DMS153 treated with DMSO at 0.1 percent for 48 hours (cell line): ENCODE measurements around the gene ADK.
"Not testable (repeated sequence)": the region's sequence is repeated elsewhere in the genome, so short reads cannot be mapped to it uniquely, and the experiment has no call there.

Source experiments
- DNase-seq: peaks from one replicate; lab custom pipeline; 2025; ENCODE audit not compliant: unreplicated experiment; lab: John Stamatoyannopoulos, UW

ADK gene

DNA sequence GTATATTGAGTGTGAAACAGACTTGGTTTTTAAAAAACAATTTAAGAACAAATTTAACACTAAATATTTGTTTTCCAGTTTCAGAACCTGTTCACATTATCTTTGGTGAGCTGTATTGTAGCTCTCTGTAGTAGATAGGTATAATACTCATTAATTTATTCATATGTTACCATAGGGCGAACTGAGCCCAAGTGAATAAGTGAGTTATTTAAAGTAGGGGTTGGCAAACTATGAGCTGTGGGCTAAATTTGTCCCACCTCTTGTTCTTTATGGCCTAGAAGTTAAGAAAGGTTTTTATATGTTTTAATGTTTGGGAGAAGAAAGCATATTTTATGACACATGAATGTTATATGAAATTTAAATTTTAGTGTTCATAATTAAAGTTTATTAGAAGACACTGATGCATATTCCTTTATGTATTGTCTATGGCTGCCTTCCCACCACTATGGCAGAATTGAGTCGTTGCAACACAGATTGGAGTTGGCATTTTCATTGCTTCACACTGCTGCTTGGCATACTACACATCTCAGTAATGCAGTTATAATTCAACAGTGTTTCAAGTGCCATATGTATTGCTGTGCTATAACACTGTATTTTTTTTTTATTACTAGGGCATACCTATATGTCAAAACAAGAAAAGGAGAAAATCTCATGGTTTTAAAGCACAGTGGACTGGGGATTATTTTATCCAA lies 146.5 kb downstream of the ADK start:
- DNase-seq: no peak

DNA sequence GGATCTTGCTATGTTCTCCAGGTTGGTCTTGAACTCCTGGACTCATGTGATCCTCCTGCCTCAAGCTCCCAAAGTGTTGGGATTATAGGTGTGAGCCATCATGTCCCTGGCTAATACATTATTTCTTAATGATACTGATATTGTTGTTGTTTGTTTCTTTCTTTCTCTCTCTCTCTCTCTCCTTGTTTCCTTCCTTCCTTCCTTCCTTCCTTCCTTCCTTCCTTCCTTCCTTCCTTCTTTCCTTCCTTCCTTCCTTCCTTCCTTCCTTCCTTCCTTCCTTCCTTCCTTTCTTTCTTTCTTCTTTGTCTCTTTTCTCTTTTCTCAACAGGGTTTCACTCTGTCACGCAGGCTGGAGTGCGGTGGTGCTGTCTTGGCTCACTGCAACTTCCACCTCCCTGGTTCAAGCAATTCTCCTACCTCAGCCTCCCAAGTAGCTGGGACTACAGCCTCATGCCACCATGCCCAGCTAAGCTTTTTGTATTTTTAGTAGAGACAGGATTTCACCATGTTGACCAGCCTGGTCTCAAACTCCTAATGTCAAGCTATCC lies 149.1 kb downstream of the ADK start:
- not testable (repeated sequence) for DNase-seq

DNA sequence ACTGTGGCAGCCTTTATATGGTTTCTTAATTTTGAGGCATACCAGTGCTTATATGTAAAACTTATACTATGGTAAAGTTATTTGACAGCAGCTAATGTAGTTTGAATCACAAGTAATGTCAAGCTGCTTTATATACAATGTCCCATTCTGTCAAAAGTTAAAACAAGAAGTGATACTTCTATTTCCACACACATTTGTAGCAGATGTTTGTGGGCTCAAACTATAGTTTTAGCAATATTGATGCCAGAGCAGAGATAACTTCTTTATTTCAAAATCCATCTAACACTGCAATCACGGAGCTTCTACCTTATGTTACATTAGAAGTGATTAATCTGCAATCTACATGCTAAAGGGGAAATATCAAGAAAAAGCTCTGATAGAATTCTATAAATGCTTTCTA lies 149.6 kb downstream of the ADK start:
- no peak for DNase-seq

DNA sequence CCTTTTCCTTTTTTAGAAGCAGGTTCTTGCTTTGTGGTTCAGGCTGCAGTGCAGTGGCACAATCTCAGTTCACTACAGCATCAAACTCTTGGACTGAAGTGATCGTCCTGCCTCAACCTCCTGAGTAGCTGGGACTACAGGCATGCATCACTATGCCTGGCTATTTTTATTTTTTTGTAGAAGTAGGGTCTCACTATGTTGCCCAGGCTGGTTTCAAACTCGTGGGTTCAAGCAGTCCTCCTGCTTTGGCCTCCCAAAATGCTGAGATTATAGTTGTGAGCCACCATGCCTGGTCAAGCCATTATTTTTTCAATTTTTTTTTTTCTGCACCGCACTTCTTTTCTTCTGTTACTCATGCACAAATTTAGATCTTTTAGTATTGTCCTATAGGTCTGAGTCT lies 154.7 kb downstream of the ADK start:
- DNase-seq: no peak

DNA sequence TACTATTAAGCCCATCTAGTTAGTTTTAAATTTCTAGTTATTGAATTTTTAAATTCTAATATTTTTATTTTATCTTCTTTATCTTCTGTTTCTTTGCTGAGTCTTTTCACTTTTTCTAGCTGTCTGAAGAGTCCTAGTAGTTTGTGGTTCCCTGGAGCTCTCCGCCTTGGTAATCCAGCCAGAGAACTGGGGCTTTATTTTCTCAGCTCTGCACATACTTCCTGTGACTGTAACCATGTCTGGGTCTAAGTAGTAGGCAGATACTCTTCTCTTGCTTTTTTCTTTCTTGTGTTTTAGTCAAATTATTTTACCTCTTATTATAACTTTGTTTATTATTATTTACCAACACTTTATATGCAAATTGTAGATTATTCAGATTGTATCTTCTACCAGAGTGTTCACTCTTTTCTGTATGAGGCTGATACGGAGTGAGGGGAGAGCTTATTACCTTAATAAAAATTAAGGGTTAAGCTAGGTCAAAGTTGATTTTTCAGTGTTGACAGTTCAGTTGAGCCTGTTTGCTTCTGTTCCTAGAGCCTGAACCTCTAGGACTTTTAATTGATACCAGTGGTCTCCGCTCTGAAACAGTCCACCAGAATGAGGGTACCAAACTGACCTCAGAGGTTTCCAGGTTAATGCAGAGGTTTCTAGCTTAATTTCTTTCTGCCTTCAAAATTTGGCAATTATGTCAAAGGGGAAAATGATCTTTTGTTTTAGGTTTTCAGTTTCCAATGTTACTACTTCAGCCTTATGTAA lies 155.4 kb downstream of the ADK start:
- DNase-seq: no peak

DNA sequence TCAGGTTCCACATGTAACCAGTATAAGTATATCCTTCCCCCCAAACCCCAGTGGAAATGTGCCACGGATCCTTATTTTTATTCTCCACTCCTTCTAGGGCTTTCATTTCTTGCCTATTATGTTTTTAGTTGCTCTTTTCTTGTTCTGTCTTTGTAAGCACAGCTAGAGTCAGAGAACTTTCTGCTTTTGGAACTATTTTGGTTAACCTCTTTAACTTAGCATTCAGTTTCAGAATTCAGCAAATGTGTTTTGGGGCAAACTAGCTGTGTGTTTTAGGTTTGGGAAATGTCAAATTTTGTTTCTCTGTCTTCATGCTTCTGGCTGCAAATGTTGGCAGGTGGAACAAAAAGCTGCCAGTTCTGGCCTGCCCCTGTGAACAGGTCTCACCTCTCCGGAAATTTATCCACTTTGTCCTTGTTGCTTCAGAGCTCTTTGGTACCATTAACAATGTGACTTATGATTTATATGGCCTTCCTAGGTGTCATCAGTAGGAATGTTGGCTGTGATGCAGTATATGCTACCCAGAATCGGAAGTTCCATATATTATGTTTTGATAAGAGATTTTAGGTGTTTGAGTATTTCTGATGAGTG lies 156.1 kb downstream of the ADK start:
- no peak for DNase-seq

DNA sequence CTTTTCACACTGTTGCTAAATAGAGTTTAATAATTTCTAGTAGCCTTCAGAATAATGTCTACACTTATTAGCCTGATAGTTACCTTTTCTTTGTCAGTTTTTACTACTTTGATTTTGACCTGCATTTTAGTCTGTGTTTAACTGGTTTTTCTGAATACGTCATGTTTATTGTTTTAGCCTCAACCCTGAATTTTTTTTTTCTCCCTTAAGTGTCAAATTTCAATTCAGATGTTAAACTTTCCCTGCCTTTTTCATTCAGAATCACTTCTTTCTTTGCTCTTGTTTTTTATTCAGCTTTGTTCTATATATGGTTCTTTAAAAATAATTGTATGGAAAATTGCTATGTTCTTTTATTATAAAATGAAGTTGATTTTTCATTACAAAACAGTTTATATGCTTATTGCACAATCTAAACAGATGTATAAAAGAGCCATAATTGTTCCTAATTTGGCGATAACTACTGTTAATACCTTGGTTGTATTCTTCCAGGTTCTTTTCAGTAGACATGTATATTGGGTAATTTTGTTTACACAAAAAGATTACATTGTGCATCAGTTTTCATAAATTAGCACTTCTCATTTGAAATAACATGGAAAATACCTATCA lies 159.7 kb downstream of the ADK start:
- DNase-seq: no peak

DNA sequence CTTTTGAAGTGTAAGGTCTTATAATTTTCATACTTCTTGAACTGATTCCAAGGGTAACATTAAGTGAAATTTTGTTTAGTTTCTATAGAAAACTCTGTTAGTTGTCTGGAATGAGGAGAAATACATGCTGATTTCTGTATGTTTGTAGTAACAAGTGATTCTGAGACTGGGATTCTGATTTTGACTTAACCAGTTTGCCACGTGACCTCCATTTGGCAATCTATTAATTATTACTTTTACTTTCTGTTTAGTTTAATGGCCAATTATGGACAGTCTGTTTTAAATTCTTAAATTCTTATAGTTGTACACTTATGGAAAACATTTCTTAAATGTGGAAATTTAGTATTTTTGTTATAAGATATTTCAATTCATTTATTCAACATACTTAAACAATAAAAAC lies 163.1 kb downstream of the ADK start:
- DNase-seq: no peak

DNA sequence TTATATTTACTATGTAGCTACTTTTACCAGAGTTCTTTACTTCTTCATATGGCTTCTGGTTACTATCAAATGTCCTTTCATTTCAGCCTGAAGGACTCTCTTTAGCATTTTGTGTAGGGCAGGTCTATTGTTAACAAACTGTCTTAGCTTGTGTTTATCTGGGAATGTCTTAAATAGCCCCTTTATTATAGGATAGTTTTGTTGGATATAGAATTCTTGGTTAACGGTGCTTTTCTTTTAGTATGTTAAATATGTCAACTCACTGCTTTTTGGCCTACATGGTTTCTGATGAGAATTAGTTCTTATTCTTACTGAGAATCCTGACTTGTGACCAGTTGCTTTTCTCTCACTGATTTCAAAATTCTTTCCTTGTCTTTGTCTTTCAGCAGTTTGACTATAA lies 169.0 kb downstream of the ADK start:
- DNase-seq: no peak

DNA sequence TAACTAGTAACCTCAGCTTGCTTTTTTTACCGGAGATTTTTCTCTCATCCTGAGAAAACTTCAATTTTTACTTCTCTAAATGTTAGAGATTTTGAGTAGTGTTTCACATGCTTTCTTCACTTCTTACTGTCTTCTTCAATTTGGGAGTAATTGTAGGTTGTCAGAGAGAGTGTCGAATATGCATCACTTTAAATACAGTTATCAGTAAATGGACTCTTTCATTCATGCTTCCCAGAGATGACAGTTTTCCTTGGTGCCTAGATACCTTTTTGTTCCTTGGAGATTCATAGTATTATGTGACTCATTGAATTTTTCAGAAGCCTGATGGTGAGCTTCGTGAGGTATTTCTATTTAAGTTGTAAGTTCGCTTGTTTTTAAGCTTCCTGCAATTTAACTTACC lies 169.7 kb downstream of the ADK start:
- DNase-seq: no peak

DNA sequence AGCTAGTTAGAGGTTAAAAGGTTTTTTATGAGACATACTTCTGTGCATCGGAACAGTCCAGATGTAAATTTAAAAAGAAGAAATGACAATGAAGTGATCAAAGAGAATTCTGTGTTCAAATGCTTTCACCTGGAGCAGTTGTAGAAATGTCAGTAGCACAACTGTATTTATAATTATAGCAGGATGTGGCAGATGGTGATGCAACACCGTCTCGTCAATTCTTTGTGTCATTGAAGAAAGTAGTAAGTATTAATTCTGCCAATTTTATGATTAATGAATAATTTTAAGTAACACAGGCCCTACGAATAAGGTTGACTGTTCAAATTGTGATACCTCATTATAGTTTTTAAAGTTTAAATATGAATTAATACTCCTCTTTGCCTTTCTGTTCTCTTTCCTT lies 171.1 kb downstream of the ADK start:
- no peak for DNase-seq

DNA sequence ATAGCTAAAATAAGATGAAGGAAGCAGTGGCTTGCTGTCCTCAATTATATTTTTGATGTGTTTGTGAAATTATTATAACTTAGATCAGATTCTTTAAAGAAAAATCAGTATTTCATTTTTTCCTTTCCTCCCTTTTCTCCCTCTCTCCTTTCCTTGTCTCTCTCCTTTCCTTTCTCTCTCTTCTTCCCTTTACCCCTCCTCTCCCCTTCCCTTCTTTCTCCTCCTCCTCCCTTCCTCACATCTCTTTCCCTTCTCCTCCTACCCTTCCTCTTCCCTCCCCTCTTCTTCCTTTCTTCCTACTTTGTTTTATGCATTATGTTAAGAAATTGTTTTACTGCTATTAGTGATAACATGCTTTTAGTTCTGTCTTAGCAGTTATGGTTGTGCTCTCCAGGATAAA lies 171.5 kb downstream of the ADK start:
- no peak for DNase-seq

DNA sequence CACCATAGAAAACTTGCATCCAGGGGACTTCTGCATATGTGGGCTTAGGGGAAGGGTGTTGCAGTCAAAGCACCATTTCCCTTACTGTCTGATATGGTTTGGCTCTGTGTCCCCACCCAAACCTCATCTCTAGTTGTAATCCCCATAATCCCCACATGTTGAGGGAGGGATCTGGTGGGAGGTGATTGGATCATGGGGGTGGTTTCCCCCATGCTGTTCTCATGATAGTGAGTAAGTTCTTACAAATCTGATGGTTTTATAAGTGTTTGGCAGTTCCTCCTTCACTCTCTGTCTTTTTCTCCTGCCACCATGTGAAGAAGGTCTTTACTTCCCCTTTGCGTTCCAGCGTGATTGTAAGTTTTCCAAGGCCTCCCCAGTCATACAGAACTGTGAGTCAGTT lies 177.4 kb downstream of the ADK start:
- no peak for DNase-seq

DNA sequence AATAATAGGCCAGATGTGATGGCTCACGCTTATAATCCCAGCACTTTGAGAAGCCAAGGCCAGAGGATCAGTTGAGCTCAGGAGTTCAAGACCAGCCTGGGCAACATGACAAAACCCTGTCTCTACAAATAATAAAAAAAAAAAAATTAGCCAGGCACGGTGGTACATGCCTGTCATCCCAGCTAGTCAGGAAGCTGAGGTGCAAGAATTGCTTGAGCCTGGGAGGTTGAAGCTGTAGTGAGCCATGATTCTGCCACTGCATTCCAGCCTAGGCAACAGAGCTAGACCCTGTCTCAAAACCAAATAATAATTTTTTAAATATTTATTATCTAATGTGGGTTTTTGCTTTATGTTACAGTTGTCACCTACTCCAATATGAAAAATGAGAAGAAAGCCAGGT lies 178.9 kb downstream of the ADK start:
- no peak for DNase-seq

DNA sequence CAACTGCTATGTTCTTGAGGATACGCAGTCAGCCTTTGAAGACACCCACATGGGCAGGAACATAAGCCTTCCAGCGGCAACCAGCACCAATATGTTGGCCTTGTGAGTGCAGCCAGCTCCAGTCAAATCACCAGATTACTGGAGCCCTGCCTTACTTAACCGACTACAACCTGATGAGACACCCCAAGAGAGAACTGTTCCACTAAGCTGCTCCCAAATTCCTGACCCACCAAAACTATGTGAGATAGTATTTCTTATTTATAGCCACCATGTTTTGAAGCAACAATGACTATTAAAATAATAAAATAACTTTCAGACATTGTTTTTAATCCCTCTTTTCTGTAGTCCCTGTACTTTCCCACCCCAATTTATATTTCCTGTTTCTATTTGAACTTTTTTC lies 179.6 kb downstream of the ADK start:
- no peak for DNase-seq

DNA sequence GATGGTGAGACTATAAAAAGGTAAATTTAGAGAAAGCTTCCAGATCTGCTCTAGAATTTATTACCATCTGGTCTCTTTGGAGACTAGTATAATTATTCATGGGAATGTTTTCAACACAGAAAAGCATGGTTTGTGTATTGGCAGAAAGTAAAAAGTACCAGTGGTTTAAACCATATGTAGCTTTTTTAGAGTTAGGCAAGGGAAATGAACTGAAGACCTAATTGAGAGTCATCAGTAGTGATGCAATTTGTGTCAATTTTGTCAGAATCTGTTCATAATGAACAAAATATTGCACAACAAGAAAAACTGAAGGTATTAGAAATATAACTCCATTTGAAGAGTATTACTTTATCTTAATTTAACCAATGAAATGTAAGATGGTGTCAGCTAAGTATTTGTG lies 181.4 kb downstream of the ADK start:
- no peak for DNase-seq

DNA sequence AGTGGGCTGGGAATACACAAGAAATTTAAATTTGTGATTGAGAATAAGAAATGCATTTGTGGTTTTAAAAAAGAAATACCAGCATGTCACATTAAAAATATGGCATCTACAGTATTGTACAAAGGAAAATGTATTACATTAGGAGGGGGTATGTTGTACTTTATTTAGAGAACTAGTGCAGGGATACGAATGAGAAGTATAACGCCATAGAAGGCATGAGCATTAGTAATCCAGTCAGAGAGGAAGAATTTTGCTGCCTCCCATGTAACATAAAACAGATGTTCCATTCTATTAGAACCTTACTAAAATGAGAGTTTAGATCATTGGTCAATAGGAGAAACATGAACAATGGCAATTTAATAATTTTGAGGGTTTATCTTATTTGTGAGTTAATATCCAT lies 182.2 kb downstream of the ADK start:
- no peak for DNase-seq

DNA sequence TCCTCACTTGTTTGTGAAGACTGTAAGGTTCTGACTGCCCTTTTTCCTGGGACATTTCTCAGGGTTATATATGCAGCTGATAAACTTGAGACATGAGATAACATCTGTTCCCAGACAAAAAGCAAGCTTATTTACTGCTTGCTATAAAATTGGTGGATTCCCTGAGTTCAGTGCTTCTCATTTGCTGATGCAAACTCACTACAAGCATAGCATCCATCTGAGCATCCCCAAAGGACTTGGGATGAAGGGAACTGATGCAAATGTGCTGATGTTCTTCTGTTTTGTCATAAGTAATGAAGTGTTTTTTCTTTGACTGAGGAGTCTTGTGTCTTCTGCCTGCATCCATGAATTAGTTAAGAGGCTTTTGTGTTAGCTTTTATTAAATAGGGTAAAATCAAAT lies 183.2 kb downstream of the ADK start:
- DNase-seq: no peak

DNA sequence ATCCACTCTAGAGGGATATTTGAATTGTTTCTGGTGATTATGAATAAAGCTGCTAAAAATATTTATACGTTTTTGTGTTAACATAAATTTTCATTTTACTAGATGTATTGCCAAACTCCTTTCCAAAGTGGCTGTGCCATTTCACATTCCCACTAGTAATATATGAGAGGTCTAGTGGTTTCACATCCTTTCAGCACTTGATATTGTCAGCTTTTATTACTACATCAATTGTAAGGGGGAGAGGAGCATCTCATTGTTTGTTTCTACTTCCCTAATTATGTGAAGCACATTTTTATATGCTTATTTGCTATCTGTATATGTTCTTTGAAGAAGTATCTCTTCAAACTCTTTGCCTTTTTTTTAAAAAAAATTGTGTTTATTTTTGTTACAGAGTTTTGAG lies 184.5 kb downstream of the ADK start:
- DNase-seq: no peak

DNA sequence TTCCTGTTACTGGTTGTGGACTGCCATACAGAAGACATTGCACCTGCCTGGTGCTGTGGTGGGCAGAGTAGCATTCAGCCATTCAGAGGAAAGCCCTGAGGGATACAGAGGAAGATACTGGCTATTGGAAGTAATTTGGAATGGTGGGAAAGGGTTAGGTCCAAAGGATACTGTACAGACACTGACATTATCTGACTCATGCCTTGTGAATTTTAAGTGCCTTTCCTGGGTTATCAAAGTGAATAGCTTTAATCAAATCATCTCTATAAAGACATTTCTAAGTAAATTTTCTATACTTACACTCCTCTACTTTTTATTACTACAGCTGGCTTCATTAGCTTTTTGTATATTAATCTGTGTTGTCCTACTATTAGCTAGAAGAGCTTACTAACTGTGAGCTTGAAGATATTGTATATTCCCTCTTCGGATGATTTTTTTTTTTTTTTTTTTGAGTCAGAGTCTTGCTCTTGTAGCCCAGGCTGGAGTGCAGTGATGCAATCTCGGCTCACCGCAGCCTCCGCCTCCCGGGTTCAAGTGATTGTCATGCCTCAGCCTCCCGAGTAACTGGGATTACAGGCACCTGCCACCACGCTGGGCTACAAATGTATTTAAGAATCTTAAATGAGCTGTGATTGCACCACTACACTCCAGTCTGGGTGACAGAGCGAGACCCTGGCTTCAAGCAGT lies 186.5 kb downstream of the ADK start:
- no peak for DNase-seq

DNA sequence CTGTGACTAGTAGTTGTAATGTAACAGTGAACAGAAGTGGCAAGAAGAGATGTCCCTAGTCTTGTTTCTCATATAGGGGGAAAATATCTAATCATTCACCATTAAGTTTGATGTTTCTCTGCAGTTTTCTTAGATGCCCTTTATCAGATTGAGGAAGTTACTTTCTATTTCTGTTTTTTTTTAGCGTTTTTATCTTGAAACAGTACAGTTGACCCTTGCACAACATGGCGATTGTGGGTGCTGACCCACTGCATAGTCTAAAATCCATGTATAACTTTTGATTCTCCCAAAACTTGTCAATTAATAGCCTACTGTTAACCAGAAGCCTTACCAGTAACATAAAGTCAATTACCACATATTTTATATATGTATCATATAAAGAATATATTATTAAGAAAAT lies 192.0 kb downstream of the ADK start:
- DNase-seq: no peak
